Epithelial cell of esophagus (primary cell): ENCODE data around the gene BRMS1.
"Not testable (repeated sequence)": the region's sequence is repeated elsewhere in the genome, so short reads cannot be mapped to it uniquely, and the experiment has no call there.

Experiments
- DNase-seq: peaks from one replicate; pipeline ENCODE4 v3.0.0; 2010; ENCODE audit warnings: low read depth
- H3K4me3 ChIP-seq: 2 replicates; pipeline ENCODE4 v1.5.1; 2011; ENCODE audit warnings: mild to moderate bottlenecking, low read length, control low read depth
- CTCF ChIP-seq: IDR thresholded peaks from 2 replicates; pipeline ENCODE4 v1.5.1; 2011; ENCODE audit warnings: low read depth, mild to moderate bottlenecking, low read length, control low read depth, inconsistent platforms; ENCODE audit not compliant: insufficient read depth; ENCODE audit errors: missing control alignments

Gene BRMS1

GRCh38 chr11:66322732-66323427 is 22.0 kb downstream of the BRMS1 start:
- TF ChIP-seq CTCF, result no peak
- DNase-seq, result no peak
- no peak overlapping the region for H3K4me3 ChIP-seq

GRCh38 chr11:66321606-66322005 is 23.3 kb downstream of the BRMS1 start:
- DNase-seq, result no peak
- H3K4me3 ChIP-seq, result no peak overlapping the region
- no peak for TF ChIP-seq CTCF

GRCh38 chr11:66320748-66321147 is 24.2 kb downstream of the BRMS1 start:
- H3K4me3 ChIP-seq, DNase-seq: not testable (repeated sequence)

GRCh38 chr11:66320289-66320688 is 24.6 kb downstream of the BRMS1 start:
- not testable (repeated sequence) for DNase-seq, H3K4me3 ChIP-seq

- no peak overlapping the region for H3K4me3 ChIP-seq
- DNase-seq, result no peak
- no peak for TF ChIP-seq CTCF
Observed at GRCh38 chr11:66318600-66318970, 26.3 kb downstream of the BRMS1 start.

- TF ChIP-seq CTCF, result no peak
- H3K4me3 ChIP-seq, result no peak overlapping the region
- DNase-seq, result peak; percentile 79
Observed at GRCh38 chr11:66317723-66318599, 26.9 kb downstream of the BRMS1 start.

GRCh38 chr11:66317322-66317722 is 27.6 kb downstream of the BRMS1 start:
- DNase-seq, result no peak
- TF ChIP-seq CTCF, result no peak
- no peak overlapping the region for H3K4me3 ChIP-seq

GRCh38 chr11:66316849-66317251 is 28.1 kb downstream of the BRMS1 start, which contains the start of gene CD248:
Gene CD248, minus strand, starts transcription at chr11:66317044. Its CDS starts 17 bp downstream, at chr11:66317027.
- no peak within 1 kb of the TSS for H3K4me3 ChIP-seq
- TF ChIP-seq CTCF, result no peak
- DNase-seq, result no peak
